Lower leg skin (tissue), 4 donors: Measurements from ENCODE around the gene RAD18. TPM values are rescaled to one million over a fixed set of nuclear protein-coding genes. Genes with fewer than 3 reads are reported as not detected.

Source experiments
- DNase-seq, 2 donors: peaks; one replicate each; pipeline ENCODE4 v3.0.0-alpha.2; 2019; ENCODE audit warnings: low spot score in 2 of 2
- H3K4me3 ChIP-seq: fragments of 200-600 bp; sonication (generic); 2 replicates; pipeline ENCODE4 v1.5.1; 2017; ENCODE audit warnings: mild to moderate bottlenecking, low read depth; ENCODE audit not compliant: poor library complexity, severe bottlenecking
- POLR2A ChIP-seq, 2 donors: fragments of 450-650 bp; IDR thresholded peaks; one replicate each; pipeline ENCODE4 v1.6.1; 2016 to 2017; ENCODE audit warnings: antibody characterized with exemption in 2 of 2, mild to moderate bottlenecking in 1 of 2, moderate library complexity in 1 of 2
- WGBS, 2 donors: methylation state at CpG; one replicate each; pipeline ENCODE4 v1.1.5; 2018; 5-methylcytosine and 5-hydroxymethylcytosine counted together
- intact Hi-C: fragments of 100-400 bp; cut with DNase I; formaldehyde crosslinking; loops from one replicate; pipeline ENCODE4 v1.15.0; 2023; ENCODE audit warnings: low total_unique reads
- total RNA-seq, 4 donors: library from RNA; depleted of rRNA; stranded (reverse); fragments of >200 nt; gene quantifications; one replicate each; pipeline ENCODE4 v1.1.0, GENCODE V29; 2016
- TF ChIP-seq, protein P1 (sequence below), 3 donors: fragments of 450-650 bp; IDR thresholded peaks; one replicate each; pipeline ENCODE4 v1.5.1; 2016; ENCODE audit warnings: antibody characterized with exemption in 3 of 3, mild to moderate bottlenecking in 3 of 3, moderate library complexity in 2 of 3

RAD18 gene
- total RNA-seq, 4 donors from 2014 or later = 6.5 to 14.7 (median 9.2) TPM

DNA sequence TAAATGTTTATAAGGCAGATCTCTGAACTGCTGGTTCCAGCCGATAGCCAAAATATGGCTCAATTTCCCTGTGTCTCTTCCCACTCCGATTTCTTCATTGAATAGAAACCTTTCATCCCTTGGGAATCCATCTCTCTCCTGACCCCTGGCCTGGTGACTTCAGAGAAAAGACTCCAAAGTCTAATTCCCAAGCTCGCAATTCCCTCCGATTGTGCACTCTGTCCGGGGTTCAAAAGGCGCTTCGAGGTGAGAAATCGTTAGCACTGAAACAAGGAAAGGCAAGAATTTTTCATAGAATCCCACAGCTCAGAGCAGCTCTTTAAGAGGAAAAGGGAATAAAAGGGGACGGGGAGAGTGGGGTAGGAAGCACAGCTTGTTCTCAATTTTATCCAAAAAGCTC, 18.4 kb upstream of the RAD18 start:
- 87% methylated on average over 9 of the region's 9 CpGs for WGBS, 2 donors
- H3K4me3 ChIP-seq = no peak overlapping the region
- TF ChIP-seq, protein P1, sequence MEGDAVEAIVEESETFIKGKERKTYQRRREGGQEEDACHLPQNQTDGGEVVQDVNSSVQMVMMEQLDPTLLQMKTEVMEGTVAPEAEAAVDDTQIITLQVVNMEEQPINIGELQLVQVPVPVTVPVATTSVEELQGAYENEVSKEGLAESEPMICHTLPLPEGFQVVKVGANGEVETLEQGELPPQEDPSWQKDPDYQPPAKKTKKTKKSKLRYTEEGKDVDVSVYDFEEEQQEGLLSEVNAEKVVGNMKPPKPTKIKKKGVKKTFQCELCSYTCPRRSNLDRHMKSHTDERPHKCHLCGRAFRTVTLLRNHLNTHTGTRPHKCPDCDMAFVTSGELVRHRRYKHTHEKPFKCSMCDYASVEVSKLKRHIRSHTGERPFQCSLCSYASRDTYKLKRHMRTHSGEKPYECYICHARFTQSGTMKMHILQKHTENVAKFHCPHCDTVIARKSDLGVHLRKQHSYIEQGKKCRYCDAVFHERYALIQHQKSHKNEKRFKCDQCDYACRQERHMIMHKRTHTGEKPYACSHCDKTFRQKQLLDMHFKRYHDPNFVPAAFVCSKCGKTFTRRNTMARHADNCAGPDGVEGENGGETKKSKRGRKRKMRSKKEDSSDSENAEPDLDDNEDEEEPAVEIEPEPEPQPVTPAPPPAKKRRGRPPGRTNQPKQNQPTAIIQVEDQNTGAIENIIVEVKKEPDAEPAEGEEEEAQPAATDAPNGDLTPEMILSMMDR (IDR thresholded peaks at IDR 0.05) = no peak
- no peak for TF ChIP-seq POLR2A (IDR thresholded peaks at IDR 0.05)
- no peak for DNase-seq
- intact Hi-C loops = loop anchor here (10.0 kb wide), 1 partner anchor 93 kb away; no protein-coding TSS in a partner anchor

- intact Hi-C loops = loop anchor here (10.0 kb wide), 1 partner anchor 94 kb away; no protein-coding TSS in a partner anchor
- 88 to 89% methylated on average over 9 of the region's 9 CpGs for WGBS, 2 donors
These were observed 18.0 kb upstream of the RAD18 start for GRCh38 chr3:8981296-8981695.

GRCh38 chr3:8980756-8981257, 17.5 kb upstream of the RAD18 start:
- intact Hi-C loops = loop anchor here (10.0 kb wide), 1 partner anchor 94 kb away; no protein-coding TSS in a partner anchor
- no peak for DNase-seq
- TF ChIP-seq, protein P1 (IDR thresholded peaks at IDR 0.05) = no peak
- TF ChIP-seq POLR2A (IDR thresholded peaks at IDR 0.05) = no peak
- no peak overlapping the region for H3K4me3 ChIP-seq
- WGBS, 2 donors = 50 to 63% methylated on average over 6 of the region's 6 CpGs

More at GRCh38 chr3:8981296-8981695, 18.0 kb upstream of the RAD18 start:
- TF ChIP-seq, protein P1 (IDR thresholded peaks at IDR 0.05) = no peak
- no peak for TF ChIP-seq POLR2A (IDR thresholded peaks at IDR 0.05)
- no peak overlapping the region for H3K4me3 ChIP-seq
- no peak for DNase-seq

- WGBS, 2 donors = 91 to 96% methylated on average over 1 of the region's 1 CpG
- DNase-seq = no peak
- intact Hi-C loops = no loop called here
- TF ChIP-seq, protein P1 (IDR thresholded peaks at IDR 0.05) = no peak
- TF ChIP-seq POLR2A (IDR thresholded peaks at IDR 0.05) = no peak
- no peak overlapping the region for H3K4me3 ChIP-seq
These were observed 16.0 kb upstream of the RAD18 start for GRCh38 chr3:8979262-8979661.

- DNase-seq = no peak
- intact Hi-C loops = no loop called here
- WGBS, 2 donors = 38 to 63% methylated on average over 3 of the region's 3 CpGs
- H3K4me3 ChIP-seq = no peak overlapping the region
- TF ChIP-seq, protein P1 (IDR thresholded peaks at IDR 0.05) = no peak
- TF ChIP-seq POLR2A (IDR thresholded peaks at IDR 0.05) = no peak
These were observed 15.3 kb upstream of the RAD18 start for GRCh38 chr3:8978551-8978950.
